Mucosa of descending colon (tissue), 3 donors: ENCODE measurements around the gene ITGAX. TPM values are rescaled to one million over a fixed set of nuclear protein-coding genes. Genes with fewer than 3 reads are reported as not detected.

Source experiments
- ATAC-seq: fragments of 200-7000 bp; cut with Tn5 transposase; one replicate; pipeline ENCODE4 v1.9.1; 2020; ENCODE audit warnings: mild to moderate bottlenecking, moderate library complexity
- DNase-seq, 3 donors: peaks; one replicate each; pipeline ENCODE4 v3.0.0-alpha.2; 2020
- H3K36me3 ChIP-seq: fragments of 200-600 bp; one replicate; pipeline ENCODE4 v1.8.0; 2021; ENCODE audit warnings: low read depth, mild to moderate bottlenecking
- H3K4me1 ChIP-seq: fragments of 200-600 bp; one replicate; pipeline ENCODE4 v1.8.0; 2021; ENCODE audit warnings: low read depth, mild to moderate bottlenecking
- H3K4me3 ChIP-seq: fragments of 200-600 bp; one replicate; pipeline ENCODE4 v1.8.0; 2021; ENCODE audit warnings: mild to moderate bottlenecking
- H3K9me3 ChIP-seq: fragments of 200-600 bp; one replicate; pipeline ENCODE4 v1.8.0; 2021; ENCODE audit warnings: mild to moderate bottlenecking
- CTCF ChIP-seq: fragments of 200-600 bp; IDR thresholded peaks from one replicate; pipeline ENCODE4 v1.8.0; 2022; ENCODE audit warnings: antibody characterized with exemption, mild to moderate bottlenecking
- intact Hi-C, 2 donors: fragments of 100-400 bp; cut with DNase I in 1 of 2; cut with micrococcal nuclease in 1 of 2; formaldehyde crosslinking; loops; one replicate each; pipeline versions ENCODE4 v1.11.0 to v1.11.1; 2022; cut with DNase I, micrococcal nuclease
- total RNA-seq, 3 donors: library from RNA; stranded (reverse); fragmentation: NEBNext Ultra II Directional in 2 of 3; extraction: Animal tissue kit (Norgen Biotek cat#: 25700) in 2 of 3; gene quantifications; one replicate each; pipeline versions ENCODE4 v1.2.1 to v1.2.4, GENCODE V29; 2021 to 2023
- donor health status: DM: no; HTN: no; CAD: no; lungs with moderate emphysema.
- donor health status: DM: no; HTN: no; CAD: no.
- donor health status: DM: no; HTN: yes; CAD: no.

ITGAX gene
- total RNA-seq, 3 donors from 2014 or later: 2.9 to 8.6 (median 3.5) TPM

GRCh38 chr16:31327646-31328225 lies 27.2 kb upstream of the ITGAX start:
- Histone ChIP-seq H3K4me3 (no peak overlapping the region), H3K4me1 (no peaks in the 10 kb centered on the region), H3K36me3 (no peaks in the 10 kb centered on the region), H3K9me3 (no peaks in the 10 kb centered on the region)
- no peak for DNase-seq
- TF ChIP-seq CTCF: no peak
- ATAC-seq: no peak
- intact Hi-C loops: no loop called here

- intact Hi-C loops: no loop called here
- no peak for DNase-seq
- no peak for TF ChIP-seq CTCF
Measured at GRCh38 chr16:31328322-31329052, 26.5 kb upstream of the ITGAX start.

GRCh38 chr16:31329671-31330552 lies 25.1 kb upstream of the ITGAX start:
- intact Hi-C loops: no loop called here
- no peaks in the 10 kb centered on the region for H3K9me3 ChIP-seq
- ATAC-seq (no peak), DNase-seq (no peak)
- TF ChIP-seq CTCF: no peak
- no peaks in the 10 kb centered on the region for H3K36me3 ChIP-seq
- H3K4me1 ChIP-seq: no peaks in the 10 kb centered on the region
- no peak overlapping the region for H3K4me3 ChIP-seq

More at GRCh38 chr16:31328322-31329052, 26.5 kb upstream of the ITGAX start:
- H3K36me3 ChIP-seq: no peaks in the 10 kb centered on the region
- no peak overlapping the region for H3K4me3 ChIP-seq
- H3K4me1 ChIP-seq: no peaks in the 10 kb centered on the region
- ATAC-seq: no peak
- H3K9me3 ChIP-seq: no peaks in the 10 kb centered on the region

- no peak for ATAC-seq
- Histone ChIP-seq H3K4me3 (no peak overlapping the region), H3K9me3 (no peaks in the 10 kb centered on the region), H3K4me1 (no peaks in the 10 kb centered on the region), H3K36me3 (no peaks in the 10 kb centered on the region)
- intact Hi-C loops: no loop called here
- no peak for DNase-seq
- no peak for TF ChIP-seq CTCF
Measured at GRCh38 chr16:31330553-31330890, 24.5 kb upstream of the ITGAX start.

GRCh38 chr16:31331141-31331764 lies 23.7 kb upstream of the ITGAX start:
- intact Hi-C loops: no loop called here
- ATAC-seq (peak; percentile 31), DNase-seq (no peak)
- Histone ChIP-seq H3K4me1 (no peaks in the 10 kb centered on the region), H3K9me3 (no peaks in the 10 kb centered on the region), H3K36me3 (no peaks in the 10 kb centered on the region), H3K4me3 (no peak overlapping the region)
- TF ChIP-seq CTCF: no peak
